Lower lobe of right lung (tissue), 2 donors: ENCODE results near the gene ZBTB8B. TPM values are rescaled to one million over a fixed set of nuclear protein-coding genes. Genes with fewer than 3 reads are reported as not detected.
"Not testable (repeated sequence)": the region's sequence is repeated elsewhere in the genome, so short reads cannot be mapped to it uniquely, and the experiment has no call there.

ENCODE experiments used
- ATAC-seq, 2 donors: fragments of 200-7000 bp; cut with Tn5 transposase; one replicate each; pipeline ENCODE4 v1.9.1; 2020 to 2022; ENCODE audit warnings: mild to moderate bottlenecking in 2 of 2, moderate library complexity in 2 of 2
- DNase-seq: peaks from one replicate; pipeline ENCODE4 v3.0.0-alpha.2; 2020
- H3K27ac ChIP-seq: fragments of 200-600 bp; one replicate; pipeline ENCODE4 v1.8.0; 2022
- H3K27me3 ChIP-seq: fragments of 200-600 bp; one replicate; pipeline ENCODE4 v1.8.0; 2022; ENCODE audit warnings: low read depth
- H3K36me3 ChIP-seq: fragments of 200-600 bp; one replicate; pipeline ENCODE4 v1.8.0; 2022; ENCODE audit warnings: mild to moderate bottlenecking
- H3K4me1 ChIP-seq: fragments of 200-600 bp; one replicate; pipeline ENCODE4 v1.8.0; 2022
- H3K4me3 ChIP-seq: fragments of 200-600 bp; one replicate; pipeline ENCODE4 v1.8.0; 2022; ENCODE audit warnings: mild to moderate bottlenecking
- H3K9me3 ChIP-seq: fragments of 200-600 bp; one replicate; pipeline ENCODE4 v1.8.0; 2022
- intact Hi-C: fragments of 100-400 bp; cut with DNase I; formaldehyde crosslinking; loops from one replicate; pipeline ENCODE4 v1.11.0; 2022
- total RNA-seq: library from RNA; stranded (reverse); fragmentation: NEBNext Ultra II Directional; extraction: Animal tissue kit (Norgen Biotek cat#: 25700); gene quantifications from one replicate; pipeline ENCODE4 v1.2.1, GENCODE V29; 2021
- TF ChIP-seq, protein P1 (sequence below): fragments of 200-600 bp; IDR thresholded peaks from one replicate; pipeline ENCODE4 v1.8.0; 2022; ENCODE audit warnings: antibody characterized with exemption, mild to moderate bottlenecking
- donor health status: DM: no; HTN: yes; CAD: no; lungs with severe emphysema.

Gene ZBTB8B
- total RNA-seq, 1 donor from 2014 or later, result 0.03 TPM

GRCh38 chr1:32466761-32467160 lies 1.9 kb downstream of the ZBTB8B start:
- no peak overlapping the region for H3K27ac ChIP-seq
- intact Hi-C loops, result no loop called here
- peaks cover 17% of the 10 kb centered on the region for H3K4me1 ChIP-seq
- H3K4me3 ChIP-seq, result no peak overlapping the region
- H3K36me3 ChIP-seq, result no peaks in the 10 kb centered on the region
- no peak for ATAC-seq
- H3K9me3 ChIP-seq, result no peaks in the 10 kb centered on the region
- no peak for DNase-seq
- peaks cover 37% of the 10 kb centered on the region for H3K27me3 ChIP-seq
- TF ChIP-seq, protein P1, sequence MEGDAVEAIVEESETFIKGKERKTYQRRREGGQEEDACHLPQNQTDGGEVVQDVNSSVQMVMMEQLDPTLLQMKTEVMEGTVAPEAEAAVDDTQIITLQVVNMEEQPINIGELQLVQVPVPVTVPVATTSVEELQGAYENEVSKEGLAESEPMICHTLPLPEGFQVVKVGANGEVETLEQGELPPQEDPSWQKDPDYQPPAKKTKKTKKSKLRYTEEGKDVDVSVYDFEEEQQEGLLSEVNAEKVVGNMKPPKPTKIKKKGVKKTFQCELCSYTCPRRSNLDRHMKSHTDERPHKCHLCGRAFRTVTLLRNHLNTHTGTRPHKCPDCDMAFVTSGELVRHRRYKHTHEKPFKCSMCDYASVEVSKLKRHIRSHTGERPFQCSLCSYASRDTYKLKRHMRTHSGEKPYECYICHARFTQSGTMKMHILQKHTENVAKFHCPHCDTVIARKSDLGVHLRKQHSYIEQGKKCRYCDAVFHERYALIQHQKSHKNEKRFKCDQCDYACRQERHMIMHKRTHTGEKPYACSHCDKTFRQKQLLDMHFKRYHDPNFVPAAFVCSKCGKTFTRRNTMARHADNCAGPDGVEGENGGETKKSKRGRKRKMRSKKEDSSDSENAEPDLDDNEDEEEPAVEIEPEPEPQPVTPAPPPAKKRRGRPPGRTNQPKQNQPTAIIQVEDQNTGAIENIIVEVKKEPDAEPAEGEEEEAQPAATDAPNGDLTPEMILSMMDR, result no peak

DNA sequence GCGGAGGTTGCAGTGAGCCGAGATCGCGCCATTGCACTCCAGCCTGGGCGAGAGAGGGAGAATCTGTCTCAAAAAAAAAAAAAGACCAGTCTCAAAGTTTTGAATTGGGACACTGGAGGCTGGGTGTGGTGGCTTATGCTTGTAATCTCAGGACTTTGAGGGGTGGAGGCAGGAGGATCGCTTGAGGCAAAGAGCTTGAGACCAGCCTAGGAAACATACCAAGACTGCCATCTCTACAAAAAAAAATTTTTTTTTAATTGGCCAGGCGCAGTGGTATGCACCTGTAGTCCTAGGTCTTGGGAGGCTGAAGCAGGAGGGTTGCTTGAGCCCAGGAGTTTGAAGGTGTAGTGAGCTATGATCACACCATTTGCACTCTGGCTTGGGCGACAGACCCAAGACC lies 3.9 kb downstream of the ZBTB8B start:
- intact Hi-C loops, result no loop called here
- ATAC-seq, result no peak
- H3K27ac ChIP-seq, result no peak overlapping the region
- TF ChIP-seq, protein P1, result no peak
- no peaks in the 10 kb centered on the region for H3K36me3 ChIP-seq
- no peak for DNase-seq
- H3K27me3 ChIP-seq, result peaks cover 42% of the 10 kb centered on the region
- no peak overlapping the region for H3K4me3 ChIP-seq
- peaks cover 17% of the 10 kb centered on the region for H3K4me1 ChIP-seq
- H3K9me3 ChIP-seq, result no peaks in the 10 kb centered on the region

GRCh38 chr1:32470431-32470830 lies 5.6 kb downstream of the ZBTB8B start:
- peaks cover 5% of the 10 kb centered on the region for H3K4me1 ChIP-seq
- ATAC-seq, result no peak
- H3K27me3 ChIP-seq, result peaks cover 31% of the 10 kb centered on the region
- intact Hi-C loops, result no loop called here
- H3K9me3 ChIP-seq, result no peaks in the 10 kb centered on the region
- H3K27ac ChIP-seq, result no peak overlapping the region
- TF ChIP-seq, protein P1, result no peak
- H3K36me3 ChIP-seq, result no peaks in the 10 kb centered on the region
- no peak for DNase-seq
- H3K4me3 ChIP-seq, result no peak overlapping the region

GRCh38 chr1:32470991-32471694 lies 6.3 kb downstream of the ZBTB8B start:
- no peak for DNase-seq
- no peak for ATAC-seq
- no peaks in the 10 kb centered on the region for H3K4me1 ChIP-seq
- TF ChIP-seq, protein P1, result peak; percentile 14
- H3K36me3 ChIP-seq, result no peaks in the 10 kb centered on the region
- no peak overlapping the region for H3K4me3 ChIP-seq
- no peak overlapping the region for H3K27ac ChIP-seq
- H3K9me3 ChIP-seq, result no peaks in the 10 kb centered on the region
- H3K27me3 ChIP-seq, result peaks cover 25% of the 10 kb centered on the region
- intact Hi-C loops, result no loop called here

DNA sequence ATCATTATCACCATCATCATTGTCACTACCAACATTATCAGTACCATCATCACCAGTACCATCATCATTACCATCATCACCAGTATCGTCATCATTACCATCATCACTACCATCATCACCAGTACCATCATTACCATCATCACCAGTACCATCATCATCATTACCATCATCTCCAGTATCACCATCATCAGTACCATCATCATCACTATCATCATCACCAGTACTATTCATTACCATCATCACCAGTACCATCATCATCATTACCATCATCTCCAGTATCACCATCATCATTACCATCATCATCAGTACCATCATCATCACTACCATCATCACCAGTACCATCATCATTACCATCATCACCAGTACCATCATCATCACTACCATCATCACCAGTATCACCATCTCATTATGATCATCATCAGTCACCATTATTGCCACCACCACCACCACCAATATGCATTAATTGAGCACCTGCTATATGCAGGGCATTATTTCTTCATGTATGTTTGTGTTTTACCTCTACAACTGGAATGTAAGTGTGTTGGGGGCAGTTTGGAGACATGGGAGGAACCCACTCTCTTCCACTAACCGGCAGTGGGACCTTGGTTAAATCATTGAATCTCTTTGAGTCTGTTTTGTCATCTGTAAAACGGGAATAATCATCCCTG lies 7.0 kb downstream of the ZBTB8B start:
- TF ChIP-seq, protein P1, result no peak
- no peaks in the 10 kb centered on the region for H3K9me3 ChIP-seq
- ATAC-seq (no peak), DNase-seq (no peak)
- H3K27ac ChIP-seq, result no peak overlapping the region
- intact Hi-C loops, result no loop called here
- H3K36me3 ChIP-seq, result no peaks in the 10 kb centered on the region
- H3K4me1 ChIP-seq, result no peaks in the 10 kb centered on the region
- H3K4me3 ChIP-seq, result no peak overlapping the region
- H3K27me3 ChIP-seq, result peaks cover 18% of the 10 kb centered on the region

- ATAC-seq, H3K27ac ChIP-seq, DNase-seq, H3K9me3 ChIP-seq, H3K4me1 ChIP-seq, H3K36me3 ChIP-seq, H3K4me3 ChIP-seq, intact Hi-C loops: not testable (repeated sequence)
- H3K27me3 ChIP-seq, result peaks cover 12% of the 10 kb centered on the region
Measured at GRCh38 chr1:32472966-32473365, 8.1 kb downstream of the ZBTB8B start.
